ENCODE data around the gene TAB3.

The TAB3 gene

DNA sequence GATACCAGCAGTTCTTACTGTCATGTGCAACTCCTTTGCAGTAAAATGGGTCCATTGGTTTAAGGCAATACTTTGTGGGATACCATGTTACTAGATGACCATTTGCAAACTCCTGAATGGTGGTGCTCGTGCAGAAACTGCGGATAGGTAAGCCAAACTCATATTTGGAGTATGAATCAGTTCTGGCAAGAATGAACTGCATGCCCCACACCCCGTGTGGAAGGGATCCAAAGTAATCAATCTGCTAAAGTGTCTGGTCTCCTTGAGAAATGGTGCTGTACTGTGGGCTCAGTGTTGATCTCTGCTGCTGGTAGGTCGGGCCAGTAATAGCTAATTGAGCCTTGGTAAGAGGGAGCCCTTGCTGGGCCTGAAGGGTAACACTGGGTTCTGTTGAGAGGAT, 4.2 kb upstream of the TAB3 start:
- H3K9me3 ChIP-seq = no peaks in the 10 kb centered on the region

DNA sequence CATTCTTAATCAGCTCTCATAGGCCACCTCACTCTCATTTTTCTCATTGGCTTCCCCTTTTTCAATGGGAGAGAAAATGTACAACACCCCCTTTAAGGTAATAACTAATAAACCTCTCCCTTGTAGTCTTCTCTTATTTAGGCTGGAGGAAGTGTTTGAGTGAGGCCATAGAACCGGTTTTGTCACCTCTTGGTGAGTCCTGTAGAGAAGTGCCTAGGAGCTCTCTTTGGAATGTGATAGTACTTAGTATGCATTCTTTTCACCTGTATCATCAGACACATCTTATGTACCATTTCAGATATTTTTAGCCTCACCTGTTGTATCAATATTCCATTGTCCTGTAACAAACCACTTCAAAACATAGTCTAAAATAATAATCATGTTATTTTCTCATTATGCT, 3.5 kb upstream of the TAB3 start:
- no peak for DNase-seq
- intact Hi-C loops (cut with DNase I; ENCODE audit: low total_unique reads) = no loop called here
- Histone ChIP-seq H3K27ac (no peak overlapping the region), H3K4me1 (peaks cover 0 to 7% (median 0%) of the 10 kb centered on the region in 4 donors), H3K36me3 (no peaks in the 10 kb centered on the region), H3K9me3 (no peaks in the 10 kb centered on the region), H3K27me3 (no peaks in the 10 kb centered on the region), H3K4me3 (no peak overlapping the region)
- TF ChIP-seq, protein P1, sequence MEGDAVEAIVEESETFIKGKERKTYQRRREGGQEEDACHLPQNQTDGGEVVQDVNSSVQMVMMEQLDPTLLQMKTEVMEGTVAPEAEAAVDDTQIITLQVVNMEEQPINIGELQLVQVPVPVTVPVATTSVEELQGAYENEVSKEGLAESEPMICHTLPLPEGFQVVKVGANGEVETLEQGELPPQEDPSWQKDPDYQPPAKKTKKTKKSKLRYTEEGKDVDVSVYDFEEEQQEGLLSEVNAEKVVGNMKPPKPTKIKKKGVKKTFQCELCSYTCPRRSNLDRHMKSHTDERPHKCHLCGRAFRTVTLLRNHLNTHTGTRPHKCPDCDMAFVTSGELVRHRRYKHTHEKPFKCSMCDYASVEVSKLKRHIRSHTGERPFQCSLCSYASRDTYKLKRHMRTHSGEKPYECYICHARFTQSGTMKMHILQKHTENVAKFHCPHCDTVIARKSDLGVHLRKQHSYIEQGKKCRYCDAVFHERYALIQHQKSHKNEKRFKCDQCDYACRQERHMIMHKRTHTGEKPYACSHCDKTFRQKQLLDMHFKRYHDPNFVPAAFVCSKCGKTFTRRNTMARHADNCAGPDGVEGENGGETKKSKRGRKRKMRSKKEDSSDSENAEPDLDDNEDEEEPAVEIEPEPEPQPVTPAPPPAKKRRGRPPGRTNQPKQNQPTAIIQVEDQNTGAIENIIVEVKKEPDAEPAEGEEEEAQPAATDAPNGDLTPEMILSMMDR (IDR thresholded peaks at IDR 0.05) = no peak

More for the DNA sequence above, 4.2 kb upstream of the TAB3 start:
- H3K4me3 ChIP-seq = no peak overlapping the region
- TF ChIP-seq, protein P1 (IDR thresholded peaks at IDR 0.05) = no peak
- H3K4me1 ChIP-seq = peaks cover 0 to under 1% (median 0%) of the 10 kb centered on the region in 4 donors
- H3K36me3 ChIP-seq = no peaks in the 10 kb centered on the region
- intact Hi-C loops (cut with DNase I; ENCODE audit: low total_unique reads) = no loop called here
- H3K27ac ChIP-seq = no peak overlapping the region
- no peaks in the 10 kb centered on the region for H3K27me3 ChIP-seq
- DNase-seq = no peak

DNA sequence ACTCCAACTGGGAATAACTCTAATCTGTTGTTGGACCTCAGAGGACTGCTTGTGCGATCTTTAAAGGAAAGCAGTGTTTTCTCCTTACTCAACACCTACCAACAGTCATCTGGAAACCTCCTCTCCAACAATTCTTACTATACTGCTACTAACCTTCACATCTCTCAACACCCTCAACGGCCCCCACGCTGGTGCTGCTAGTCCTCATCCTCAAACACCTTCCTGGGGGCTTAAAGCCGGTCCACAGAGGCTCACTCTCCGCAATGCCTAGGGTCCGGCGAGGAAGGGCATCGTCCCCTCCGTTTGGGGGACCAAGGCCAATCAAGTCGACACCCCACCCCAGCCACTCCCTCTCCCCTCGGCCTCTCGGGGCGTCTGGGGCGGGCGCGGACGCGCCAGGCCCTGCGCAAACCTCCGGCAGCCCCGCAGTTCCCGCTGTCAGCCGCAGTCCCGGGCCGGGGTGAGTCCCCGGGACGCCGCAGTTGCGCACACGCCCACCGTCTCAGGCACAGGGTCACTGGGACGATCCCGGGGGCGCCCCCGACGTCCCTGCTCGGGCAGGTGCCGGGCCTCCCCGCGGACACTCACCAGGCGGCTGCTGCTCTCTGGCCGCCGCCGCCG, 418 bp downstream of the TAB3 start:
- peaks cover 0 to 19% (median 0%) of the 10 kb centered on the region in 4 donors for H3K4me1 ChIP-seq
- H3K9me3 ChIP-seq = no peaks in the 10 kb centered on the region
- H3K36me3 ChIP-seq = no peaks in the 10 kb centered on the region
- TF ChIP-seq, protein P1 (IDR thresholded peaks at IDR 0.05) = no peak
- DNase-seq = peak in 1 of 2 donors; percentile 22
- intact Hi-C loops (cut with DNase I; ENCODE audit: low total_unique reads) = no loop called here
- peak overlapping the region; percentile 91 to 92 for H3K4me3 ChIP-seq
- H3K27ac ChIP-seq = peak overlapping the region; percentile 86 to 88
- no peaks in the 10 kb centered on the region for H3K27me3 ChIP-seq

GRCh38 chrX:30887721-30888120, 1.3 kb downstream of the TAB3 start:
- intact Hi-C loops (cut with DNase I; ENCODE audit: low total_unique reads) = no loop called here
- H3K4me1 ChIP-seq = peaks cover 0 to 19% (median 0%) of the 10 kb centered on the region in 4 donors

GRCh38 chrX:30887288-30887687, 1.8 kb downstream of the TAB3 start:
- DNase-seq = no peak
- H3K27me3 ChIP-seq = no peaks in the 10 kb centered on the region
- H3K4me1 ChIP-seq = peaks cover 0 to 19% (median 0%) of the 10 kb centered on the region in 4 donors
- intact Hi-C loops (cut with DNase I; ENCODE audit: low total_unique reads) = no loop called here
- TF ChIP-seq, protein P1 (IDR thresholded peaks at IDR 0.05) = no peak
- H3K27ac ChIP-seq = no peak overlapping the region
- no peak overlapping the region for H3K4me3 ChIP-seq
- no peaks in the 10 kb centered on the region for H3K36me3 ChIP-seq
- H3K9me3 ChIP-seq = no peaks in the 10 kb centered on the region

More at GRCh38 chrX:30887721-30888120, 1.3 kb downstream of the TAB3 start:
- H3K4me3 ChIP-seq = peak overlapping the region in 1 of 2 donors; percentile 92
- H3K9me3 ChIP-seq = no peaks in the 10 kb centered on the region
- TF ChIP-seq, protein P1 (IDR thresholded peaks at IDR 0.05) = no peak
- no peak overlapping the region for H3K27ac ChIP-seq
- DNase-seq = no peak
- no peaks in the 10 kb centered on the region for H3K27me3 ChIP-seq
- no peaks in the 10 kb centered on the region for H3K36me3 ChIP-seq
